Endodermal cell (in vitro differentiated cells): ENCODE results near the gene TMEM150A. TPM values are rescaled to one million over a fixed set of nuclear protein-coding genes. Genes with fewer than 3 reads are reported as not detected.

Experiments
- DNase-seq: peaks from one replicate; pipeline ENCODE4 v3.0.0-alpha.2; 2017
- H3K27ac ChIP-seq: 2 replicates; pipeline ENCODE4 v1.5.1; 2013; ENCODE audit warnings: mild to moderate bottlenecking, low read depth, low read length, moderate library complexity
- H3K27me3 ChIP-seq: 2 replicates; pipeline ENCODE4 v1.6.1; 2013; ENCODE audit warnings: mild to moderate bottlenecking, low read length, moderate library complexity; ENCODE audit not compliant: insufficient read depth, control insufficient read depth, poor library complexity, severe bottlenecking
- H3K36me3 ChIP-seq: 2 replicates; pipeline ENCODE4 v1.7.0; 2013; ENCODE audit warnings: mild to moderate bottlenecking, low read length, moderate library complexity; ENCODE audit not compliant: control insufficient read depth, insufficient read depth
- H3K4me1 ChIP-seq: one replicate; pipeline ENCODE4 v1.7.0; 2013; ENCODE audit warnings: low read length; ENCODE audit not compliant: control insufficient read depth, insufficient read depth
- H3K4me3 ChIP-seq: 2 replicates; pipeline ENCODE4 v1.5.1; 2013; ENCODE audit warnings: mild to moderate bottlenecking, low read length, moderate library complexity
- H3K9ac ChIP-seq: 2 replicates; pipeline ENCODE4 v1.6.1; 2013; ENCODE audit warnings: mild to moderate bottlenecking, low read length, moderate library complexity; ENCODE audit not compliant: poor library complexity, severe bottlenecking; ENCODE audit errors: extremely low read depth
- H3K9me3 ChIP-seq: 2 replicates; pipeline ENCODE4 v1.6.1; 2013; ENCODE audit warnings: mild to moderate bottlenecking, low read length, moderate library complexity; ENCODE audit not compliant: control insufficient read depth
- H3K27ac Mint-ChIP-seq: 2 replicates; pipeline ENCODE4 v1.8.0; 2020; ENCODE audit warnings: mixed read lengths
- H3K27me3 Mint-ChIP-seq: 2 replicates; pipeline ENCODE4 v1.8.0; 2021; ENCODE audit warnings: mild to moderate bottlenecking, mixed read lengths; ENCODE audit not compliant: insufficient read depth
- H3K36me3 Mint-ChIP-seq: 2 replicates; pipeline ENCODE4 v1.8.0; 2020; ENCODE audit warnings: low read depth, mixed read lengths
- H3K4me1 Mint-ChIP-seq: 2 replicates; pipeline ENCODE4 v1.8.0; 2020; ENCODE audit warnings: mixed read lengths
- H3K4me3 Mint-ChIP-seq: 2 replicates; pipeline ENCODE4 v1.8.0; 2020; ENCODE audit warnings: mild to moderate bottlenecking, moderate library complexity, mixed read lengths
- H3K9me3 Mint-ChIP-seq: 2 replicates; pipeline ENCODE4 v1.8.0; 2020; ENCODE audit warnings: mild to moderate bottlenecking, mixed read lengths
- CTCF ChIP-seq: fragments of 200-600 bp; sonication (generic); conservative IDR thresholded peaks from 2 replicates; pipeline ENCODE4 v1.5.0; 2021; ENCODE audit warnings: antibody characterized with exemption, mild to moderate bottlenecking
- WGBS, 2 experiments: methylation state at CpG; one replicate each; pipeline versions ENCODE4 v1.1.5 to v1.1.7; 2013; ENCODE audit warnings: missing lambda C conversion rate in 2 of 2, mixed read lengths in 1 of 2; ENCODE audit not compliant: insufficient coverage in 1 of 2, insufficient read length in 1 of 2; 5-methylcytosine and 5-hydroxymethylcytosine counted together
- long read RNA-seq, 4 experiments: library from polyadenylated mRNA in 2 of 4; library from RNA in 1 of 4; library from capped mRNA in 1 of 4; stranded (forward) in 3 of 4; unstranded in 1 of 4; transcript quantifications; one replicate each; pipeline ENCODE4 v2.0.0, GENCODE V29; 2020 to 2021; ENCODE audit warnings: inconsistent platforms in 1 of 4
- polyA plus RNA-seq, 2 experiments: library from polyadenylated mRNA; stranded (reverse); fragments of 50-300 nt; gene quantifications; one replicate each; pipeline ENCODE4 v1.2.3, GENCODE V29; 2013
- total RNA-seq, 2 donors: library from RNA; stranded (reverse); fragmentation: NEBNext Ultra II Directional in 1 of 2; extraction: Animal tissue kit (Norgen Biotek cat#: 25700) in 1 of 2; gene quantifications; 2 replicates in 1 of 2; 3 replicates in 1 of 2; pipeline ENCODE4 v1.2.1, GENCODE V29; 2021

TMEM150A gene
- total RNA-seq: 10 to 100 TPM; 23.8 to 32.2 TPM
- 19.4 TPM for polyA plus RNA-seq (2013, experiment 1 of 2)
- polyA plus RNA-seq (2013, experiment 2 of 2): 13.3 TPM
- long read RNA-seq, experiment 1, partial matches to known transcripts: 0 of 12 reads
- long read RNA-seq, experiment 1, other reads (novel, unspliced or antisense): 6 of 12 reads
- long read RNA-seq, experiment 2, transcript TMEM150A-202 (8 exons, 1,518 nt): major isoform, 8 of 28 reads
- long read RNA-seq, experiment 2, partial matches to known transcripts: 3 of 28 reads
- long read RNA-seq, experiment 2, other reads (novel, unspliced or antisense): 14 of 28 reads
- long read RNA-seq, experiment 3, transcript TMEM150A-202 (8 exons, 1,518 nt): major isoform, 35 of 78 reads
- long read RNA-seq, experiment 3, transcript TMEM150A-201 (7 exons, 1,484 nt): minor isoform, 7 of 78 reads
- long read RNA-seq, experiment 3, partial matches to known transcripts: 6 of 78 reads
- long read RNA-seq, experiment 3, other reads (novel, unspliced or antisense): 21 of 78 reads
- long read RNA-seq, experiment 4, transcript TMEM150A-202 (8 exons, 1,518 nt): major isoform, 24 of 54 reads
- long read RNA-seq, experiment 4, transcript TMEM150A-203 (7 exons, 1,776 nt): minor isoform, 5 of 54 reads
- long read RNA-seq, experiment 4, partial matches to known transcripts: 2 of 54 reads
- long read RNA-seq, experiment 4, other reads (novel, unspliced or antisense): 15 of 54 reads

DNA sequence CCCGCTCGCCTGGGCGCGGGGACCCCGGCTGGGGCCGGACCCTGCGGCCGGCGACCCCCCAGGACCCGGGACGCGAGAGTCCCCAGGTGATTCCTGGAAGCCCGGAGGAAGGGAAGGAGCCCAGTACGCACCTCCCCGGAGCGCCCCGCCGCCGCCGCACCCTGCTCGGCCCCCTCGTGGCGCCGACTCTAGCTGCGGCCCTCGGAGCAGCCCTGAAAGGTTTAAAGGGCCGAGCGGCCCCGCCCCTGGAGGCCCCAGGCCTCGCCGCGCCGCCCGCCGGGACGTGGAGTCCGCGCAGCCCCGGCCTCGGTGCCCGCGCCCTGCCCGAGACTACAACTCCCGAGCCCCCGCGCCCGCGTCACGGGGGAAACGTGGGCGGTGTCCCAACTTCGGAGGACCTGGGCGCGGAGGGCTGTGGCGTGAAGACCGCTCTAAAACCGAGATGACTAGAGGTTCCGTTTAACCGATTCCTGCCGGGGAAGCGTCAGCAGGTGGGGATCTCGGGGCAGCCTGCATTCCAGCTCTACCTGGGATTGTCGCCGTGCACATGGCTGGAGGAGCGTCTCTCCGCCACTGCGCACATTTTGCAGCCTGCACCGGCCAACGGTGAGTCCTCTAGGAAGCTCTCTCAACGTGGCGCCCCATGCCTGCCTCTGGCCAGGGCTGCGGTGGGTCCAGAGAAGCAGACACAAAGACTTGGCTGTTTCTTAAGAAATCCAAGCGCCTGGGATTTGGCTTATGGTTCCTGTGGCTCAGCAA, at the start of gene TMEM150A:
TMEM150A (minus strand) TSS at position 223 of the 759 bp plus-strand sequence. CDS start 750 bp downstream, outside the sequence.
- DNase-seq: peak; percentile 94
- Mint-ChIP-seq H3K27me3 (no peaks in the 10 kb centered on the region), H3K36me3 (peaks cover 16% of the 10 kb centered on the region), H3K4me3 (peak within 1 kb of the TSS; percentile 84), H3K4me1 (peaks cover 12% of the 10 kb centered on the region), H3K27ac (peak within 1 kb of the TSS; percentile 90), H3K9me3 (no peaks in the 10 kb centered on the region)
- Histone ChIP-seq H3K36me3 (peaks cover 44% of the 10 kb centered on the region), H3K4me1 (peaks cover 15% of the 10 kb centered on the region), H3K27me3 (no peaks in the 10 kb centered on the region), H3K9ac (peak within 1 kb of the TSS; percentile 54), H3K27ac (peak within 1 kb of the TSS; percentile 25), H3K4me3 (peak within 1 kb of the TSS; percentile 81), H3K9me3 (no peaks in the 10 kb centered on the region)
- peak; percentile 65 for TF ChIP-seq CTCF
- WGBS, 2 experiments: 0% methylated on average over 38 to 73 of the region's 73 CpGs

- Mint-ChIP-seq H3K27me3 (no peaks in the 10 kb centered on the region), H3K36me3 (peaks cover 53% of the 10 kb centered on the region), H3K9me3 (no peaks in the 10 kb centered on the region), H3K27ac (no peak overlapping the region), H3K4me1 (peaks cover 4% of the 10 kb centered on the region), H3K4me3 (no peak overlapping the region)
- Histone ChIP-seq H3K4me1 (no peaks in the 10 kb centered on the region), H3K9ac (no peak overlapping the region), H3K36me3 (peaks cover 71% of the 10 kb centered on the region), H3K27ac (no peak overlapping the region), H3K4me3 (no peak overlapping the region), H3K9me3 (no peaks in the 10 kb centered on the region), H3K27me3 (no peaks in the 10 kb centered on the region)
- TF ChIP-seq CTCF: no peak
- no peak for DNase-seq
- WGBS, 2 experiments: 80 to 92% methylated on average over 1 to 2 of the region's 2 CpGs
Observed at GRCh38 chr2:85652056-85652455, 49.6 kb upstream of the TMEM150A start.

- no peak overlapping the region for H3K4me3 Mint-ChIP-seq
- H3K9ac ChIP-seq: no peak overlapping the region
- no peaks in the 10 kb centered on the region for H3K9me3 Mint-ChIP-seq
- H3K4me1 Mint-ChIP-seq: peaks cover 4% of the 10 kb centered on the region
- H3K36me3 ChIP-seq: peaks cover 78% of the 10 kb centered on the region
- H3K27ac ChIP-seq: no peak overlapping the region
- TF ChIP-seq CTCF: no peak
- no peaks in the 10 kb centered on the region for H3K27me3 Mint-ChIP-seq
- no peaks in the 10 kb centered on the region for H3K4me1 ChIP-seq
- H3K36me3 Mint-ChIP-seq: peaks cover 58% of the 10 kb centered on the region
- no peaks in the 10 kb centered on the region for H3K27me3 ChIP-seq
- H3K27ac Mint-ChIP-seq: no peak overlapping the region
- H3K4me3 ChIP-seq: no peak overlapping the region
- no peak for DNase-seq
- WGBS, 2 experiments: 95% methylated on average over 3 of the region's 3 CpGs
- no peaks in the 10 kb centered on the region for H3K9me3 ChIP-seq
Observed at GRCh38 chr2:85651097-85651496, 48.6 kb upstream of the TMEM150A start.
